PC-3 (cell line): ENCODE results near the gene FOXK1. TPM values are rescaled to one million over a fixed set of nuclear protein-coding genes. Genes with fewer than 3 reads are reported as not detected.

Experiments
- ATAC-seq: fragments of 200-7000 bp; cut with Tn5 transposase; 2 replicates; pipeline ENCODE4 v1.9.1; 2020; ENCODE audit warnings: mild to moderate bottlenecking, moderate library complexity
- BruUV-seq: library from RNA; stranded (reverse); fragments of 400-500 nt; replicated peaks from 2 replicates; lab custom pipeline; 2021; lab: Mats Ljungman, UMichigan
- CTCF ChIA-PET: fragments of 300-600 bp; sonication (Branson Sonifier 250); formaldehyde crosslinking; loops from one replicate; lab custom pipeline; 2022; ENCODE audit warnings: antibody characterized with exemption; lab: Charles Lee
- POLR2A ChIA-PET: fragments of 300-600 bp; sonication (Branson Sonifier 250); formaldehyde crosslinking; loops from one replicate; lab custom pipeline; 2022; ENCODE audit warnings: antibody characterized with exemption; ENCODE audit not compliant: unreplicated experiment; lab: Charles Lee
- DNase-seq: peaks from one replicate; pipeline ENCODE4 v3.0.0-alpha.2; 2015
- H2AFZ ChIP-seq: fragments of 300-600 bp; sonication (generic); 2 replicates; pipeline ENCODE4 v1.6.0; 2016; ENCODE audit warnings: antibody characterized with exemption, low read length
- H3F3A ChIP-seq: fragments of 300-600 bp; sonication (generic); one replicate; pipeline ENCODE4 v1.6.0; 2017; ENCODE audit warnings: antibody characterized with exemption, low read length, control low read depth, mild to moderate bottlenecking; ENCODE audit not compliant: unreplicated experiment
- H3K27ac ChIP-seq: fragments of 300-600 bp; sonication (generic); 2 replicates; pipeline ENCODE4 v1.5.1; 2016; ENCODE audit warnings: mild to moderate bottlenecking, low read length
- H3K27me3 ChIP-seq: fragments of 300-600 bp; sonication (generic); 2 replicates; pipeline ENCODE4 v1.6.1; 2016; ENCODE audit warnings: low read length, mixed read lengths
- H3K36me3 ChIP-seq: fragments of 300-600 bp; sonication (generic); 2 replicates; pipeline ENCODE4 v1.6.1; 2016; ENCODE audit warnings: low read depth, mixed run types, low read length, mixed read lengths
- H3K4me1 ChIP-seq: fragments of 300-600 bp; sonication (generic); 2 replicates; pipeline ENCODE4 v1.5.1; 2016; ENCODE audit warnings: low read length; ENCODE audit not compliant: insufficient read depth
- H3K4me2 ChIP-seq: fragments of 300-600 bp; sonication (generic); 2 replicates; pipeline ENCODE4 v1.6.0; 2016; ENCODE audit warnings: low read length
- H3K4me3 ChIP-seq: fragments of 300-600 bp; sonication (generic); 2 replicates; pipeline ENCODE4 v1.5.1; 2016; ENCODE audit warnings: mild to moderate bottlenecking, low read length, mixed read lengths
- H3K79me2 ChIP-seq: fragments of 300-600 bp; sonication (generic); 2 replicates; pipeline ENCODE4 v1.6.1; 2017; ENCODE audit warnings: low read length, mixed read lengths
- H3K9ac ChIP-seq: fragments of 300-600 bp; sonication (generic); 2 replicates; pipeline ENCODE4 v1.6.0; 2016; ENCODE audit warnings: mild to moderate bottlenecking, low read length
- H3K9me2 ChIP-seq: fragments of 300-600 bp; sonication (generic); replicated peaks from 2 replicates; pipeline ENCODE4 v1.6.1; 2016; ENCODE audit warnings: mixed run types, low read length, mixed read lengths
- H3K9me3 ChIP-seq: fragments of 300-600 bp; sonication (generic); 2 replicates; pipeline ENCODE4 v1.6.1; 2016; ENCODE audit warnings: low read length, mixed read lengths
- H4K20me1 ChIP-seq: fragments of 300-600 bp; sonication (generic); 2 replicates; pipeline ENCODE4 v1.6.1; 2016; ENCODE audit warnings: low read length, mixed read lengths
- EZH2 ChIP-seq: fragments of 300-600 bp; sonication (generic); IDR thresholded peaks from one replicate; pipeline ENCODE4 v1.6.1; 2017; ENCODE audit warnings: antibody characterized with exemption, mild to moderate bottlenecking, low read length; ENCODE audit not compliant: unreplicated experiment
- EZH2phosphoT487 ChIP-seq: fragments of 300-600 bp; sonication (generic); IDR thresholded peaks from 2 replicates; pipeline ENCODE4 v1.6.1; 2018; ENCODE audit warnings: mild to moderate bottlenecking, antibody characterized with exemption, low read length, borderline replicate concordance
- intact Hi-C: fragments of 100-400 bp; cut with micrococcal nuclease; formaldehyde crosslinking; loops from 2 replicates; pipeline ENCODE4 v1.9.0; 2023
- total RNA-seq: library from RNA; depleted of rRNA; stranded (reverse); fragments of >200 nt; gene quantifications from 2 replicates; pipeline ENCODE4 v1.2.3, GENCODE V29; 2014
- TF ChIP-seq, protein P1 (sequence below): fragments of 300-600 bp; sonication (generic); conservative IDR thresholded peaks from 2 replicates; pipeline ENCODE4 v1.5.1; 2017; ENCODE audit warnings: antibody characterized with exemption, low read depth, mild to moderate bottlenecking, low read length

The FOXK1 gene
- total RNA-seq, 1 experiment from 2014 or later: 13.2 TPM

- ChIA-PET CTCF (no interaction called here), POLR2A (no interaction called here)
- H4K20me1 ChIP-seq: no peaks in the 10 kb centered on the region
- no peak overlapping the region for H3K4me3 ChIP-seq
- no peaks in the 10 kb centered on the region for H3K79me2 ChIP-seq
- no peaks in the 10 kb centered on the region for H3K4me1 ChIP-seq
- H3K27ac ChIP-seq: no peak overlapping the region
- TF ChIP-seq EZH2phosphoT487 (no peak), EZH2 (no peak)
- TF ChIP-seq, protein P1, sequence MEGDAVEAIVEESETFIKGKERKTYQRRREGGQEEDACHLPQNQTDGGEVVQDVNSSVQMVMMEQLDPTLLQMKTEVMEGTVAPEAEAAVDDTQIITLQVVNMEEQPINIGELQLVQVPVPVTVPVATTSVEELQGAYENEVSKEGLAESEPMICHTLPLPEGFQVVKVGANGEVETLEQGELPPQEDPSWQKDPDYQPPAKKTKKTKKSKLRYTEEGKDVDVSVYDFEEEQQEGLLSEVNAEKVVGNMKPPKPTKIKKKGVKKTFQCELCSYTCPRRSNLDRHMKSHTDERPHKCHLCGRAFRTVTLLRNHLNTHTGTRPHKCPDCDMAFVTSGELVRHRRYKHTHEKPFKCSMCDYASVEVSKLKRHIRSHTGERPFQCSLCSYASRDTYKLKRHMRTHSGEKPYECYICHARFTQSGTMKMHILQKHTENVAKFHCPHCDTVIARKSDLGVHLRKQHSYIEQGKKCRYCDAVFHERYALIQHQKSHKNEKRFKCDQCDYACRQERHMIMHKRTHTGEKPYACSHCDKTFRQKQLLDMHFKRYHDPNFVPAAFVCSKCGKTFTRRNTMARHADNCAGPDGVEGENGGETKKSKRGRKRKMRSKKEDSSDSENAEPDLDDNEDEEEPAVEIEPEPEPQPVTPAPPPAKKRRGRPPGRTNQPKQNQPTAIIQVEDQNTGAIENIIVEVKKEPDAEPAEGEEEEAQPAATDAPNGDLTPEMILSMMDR: no peak
- no peak overlapping the region for H2AFZ ChIP-seq
- DNase-seq (no peak), ATAC-seq (no peak)
- no peaks in the 10 kb centered on the region for H3K27me3 ChIP-seq
- H3K9ac ChIP-seq: no peak overlapping the region
- no peaks in the 10 kb centered on the region for H3K9me2 ChIP-seq
- no peak overlapping the region for H3K4me2 ChIP-seq
- H3K36me3 ChIP-seq: no peaks in the 10 kb centered on the region
- no peaks in the 10 kb centered on the region for H3K9me3 ChIP-seq
- no peaks in the 10 kb centered on the region for H3F3A ChIP-seq
- intact Hi-C loops: no loop called here
- no TSS peak for BruUV-seq
Measured at GRCh38 chr7:4667776-4668509, 14.2 kb upstream of the FOXK1 start.

- POLR2A ChIA-PET: no interaction called here
- CTCF ChIA-PET: no interaction called here
Measured at GRCh38 chr7:4668510-4668847, 13.6 kb upstream of the FOXK1 start.

GRCh38 chr7:4670791-4671190 lies 11.3 kb upstream of the FOXK1 start:
- H3K36me3 ChIP-seq: no peaks in the 10 kb centered on the region
- no peaks in the 10 kb centered on the region for H3K9me2 ChIP-seq
- ChIA-PET POLR2A (no interaction called here), CTCF (no interaction called here)
- no peaks in the 10 kb centered on the region for H3F3A ChIP-seq
- no peaks in the 10 kb centered on the region for H3K27me3 ChIP-seq
- TF ChIP-seq EZH2: no peak
- no peak for TF ChIP-seq EZH2phosphoT487
- TF ChIP-seq, protein P1: no peak
- no peak overlapping the region for H3K4me3 ChIP-seq
- no peaks in the 10 kb centered on the region for H3K9me3 ChIP-seq
- DNase-seq: no peak
- no peaks in the 10 kb centered on the region for H3K4me1 ChIP-seq
- no peaks in the 10 kb centered on the region for H4K20me1 ChIP-seq
- no peak overlapping the region for H3K9ac ChIP-seq
- no peak for ATAC-seq
- no peak overlapping the region for H3K4me2 ChIP-seq
- no peak overlapping the region for H2AFZ ChIP-seq
- no peaks in the 10 kb centered on the region for H3K79me2 ChIP-seq
- no peak overlapping the region for H3K27ac ChIP-seq
- intact Hi-C loops: no loop called here
- no TSS peak for BruUV-seq

More at GRCh38 chr7:4668510-4668847, 13.6 kb upstream of the FOXK1 start:
- H3K9ac ChIP-seq: no peak overlapping the region
- no peak overlapping the region for H2AFZ ChIP-seq
- intact Hi-C loops: no loop called here
- H4K20me1 ChIP-seq: no peaks in the 10 kb centered on the region
- H3K9me2 ChIP-seq: no peaks in the 10 kb centered on the region
- ATAC-seq (no peak), DNase-seq (no peak)
- no peaks in the 10 kb centered on the region for H3K4me1 ChIP-seq
- H3K4me2 ChIP-seq: no peak overlapping the region
- no peak overlapping the region for H3K27ac ChIP-seq
- H3K9me3 ChIP-seq: no peaks in the 10 kb centered on the region
- no peaks in the 10 kb centered on the region for H3K27me3 ChIP-seq
- no peaks in the 10 kb centered on the region for H3K36me3 ChIP-seq
- no peak overlapping the region for H3K4me3 ChIP-seq
- no peaks in the 10 kb centered on the region for H3K79me2 ChIP-seq
- TF ChIP-seq EZH2 (no peak), EZH2phosphoT487 (no peak)
- TF ChIP-seq, protein P1: no peak
- no peaks in the 10 kb centered on the region for H3F3A ChIP-seq
- no TSS peak for BruUV-seq
